Activated CD4-positive, CD25-positive, alpha-beta regulatory T cell treated with anti-CD3 and anti-CD28 coated beads, Interleukin-2, amount 50 U/mL, for 24 hours (primary cell): Measurements from ENCODE around the gene CCL4.
"Not testable (repeated sequence)": the region's sequence is repeated elsewhere in the genome, so short reads cannot be mapped to it uniquely, and the experiment has no call there.

Experiments
- ATAC-seq, 2 donors: fragments of 150-1000 bp; cut with Tn5 transposase; one replicate each; pipeline ENCODE4 v1.10.0; 2021; ENCODE audit warnings: mild to moderate bottlenecking in 1 of 2, moderate library complexity in 1 of 2

CCL4 gene

DNA sequence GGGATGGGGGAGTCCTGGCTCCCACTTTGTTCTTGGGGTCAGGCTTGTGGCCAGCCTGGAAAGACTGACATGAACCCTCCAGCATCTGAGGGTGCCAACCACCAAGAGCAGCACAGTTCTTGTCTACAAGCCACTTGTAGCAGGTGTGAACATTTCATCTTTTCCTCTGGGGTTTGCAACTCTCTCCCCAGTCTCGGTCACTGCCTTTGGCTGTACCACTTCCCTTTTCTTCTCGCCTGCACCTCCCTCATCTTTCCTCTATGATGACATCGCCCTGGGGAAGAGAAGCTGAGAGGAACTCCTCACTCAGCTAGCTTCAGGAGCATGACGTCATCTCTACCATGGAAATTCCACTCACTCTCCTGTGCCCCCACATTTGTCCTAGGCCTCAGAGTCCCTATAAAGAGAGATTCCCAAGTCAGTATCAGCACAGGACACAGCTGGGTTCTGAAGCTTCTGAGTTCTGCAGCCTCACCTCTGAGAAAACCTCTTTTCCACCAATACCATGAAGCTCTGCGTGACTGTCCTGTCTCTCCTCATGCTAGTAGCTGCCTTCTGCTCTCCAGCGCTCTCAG, at the start of gene CCL4:
Gene CCL4 (plus strand): TSS at position 427 of the 575 bp plus-strand sequence. CDS start 79 bp downstream, at position 506.
- peak; percentile 25 to 54 for ATAC-seq

DNA sequence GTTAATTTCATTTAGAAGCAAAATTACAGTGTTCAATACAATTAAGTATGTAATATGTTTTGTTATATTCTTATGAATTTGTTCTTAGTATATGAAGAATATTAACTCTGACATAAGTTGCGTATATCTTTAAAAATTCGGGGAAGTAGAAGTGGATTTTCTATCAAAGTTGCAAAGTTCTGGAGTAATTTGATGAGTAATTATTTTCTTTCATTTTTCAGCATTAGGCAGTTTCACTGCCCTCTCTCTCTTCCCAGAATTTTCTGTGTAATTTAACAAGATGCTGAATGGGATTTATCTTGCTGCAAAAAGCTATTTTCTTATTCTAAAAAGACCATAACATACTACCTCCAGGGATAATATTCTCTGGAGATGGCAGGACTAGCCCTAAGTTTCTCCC, 48.5 kb upstream of the CCL4 start:
- no peak for ATAC-seq

DNA sequence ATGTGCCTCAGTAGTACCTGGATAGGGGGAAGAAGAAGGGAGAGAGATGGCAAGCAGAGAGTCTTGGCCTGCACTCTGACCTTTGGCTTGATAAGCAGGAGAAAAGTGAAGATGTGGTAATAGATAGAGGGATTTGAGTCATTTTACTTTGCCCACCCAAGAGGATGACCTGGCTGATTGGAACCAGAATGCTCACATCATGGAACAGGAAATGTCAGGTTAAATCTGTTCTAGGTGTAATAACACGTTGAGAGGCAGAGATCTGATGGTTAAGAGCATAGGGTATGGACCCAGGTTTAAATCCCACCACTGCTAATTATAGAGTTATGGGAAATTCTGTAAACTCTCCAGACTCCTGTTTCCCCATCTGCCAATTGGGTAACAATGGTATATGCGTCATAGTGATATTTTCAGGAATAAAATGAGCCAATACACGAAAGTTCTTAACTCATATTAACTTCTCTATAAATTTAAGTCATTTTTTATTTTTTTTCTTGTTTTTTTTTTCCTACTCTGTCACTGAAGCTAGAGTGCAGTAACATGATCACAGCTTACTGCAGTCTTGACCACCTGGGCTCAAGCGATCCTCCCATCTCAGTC, 47.6 kb upstream of the CCL4 start:
- no peak for ATAC-seq

DNA sequence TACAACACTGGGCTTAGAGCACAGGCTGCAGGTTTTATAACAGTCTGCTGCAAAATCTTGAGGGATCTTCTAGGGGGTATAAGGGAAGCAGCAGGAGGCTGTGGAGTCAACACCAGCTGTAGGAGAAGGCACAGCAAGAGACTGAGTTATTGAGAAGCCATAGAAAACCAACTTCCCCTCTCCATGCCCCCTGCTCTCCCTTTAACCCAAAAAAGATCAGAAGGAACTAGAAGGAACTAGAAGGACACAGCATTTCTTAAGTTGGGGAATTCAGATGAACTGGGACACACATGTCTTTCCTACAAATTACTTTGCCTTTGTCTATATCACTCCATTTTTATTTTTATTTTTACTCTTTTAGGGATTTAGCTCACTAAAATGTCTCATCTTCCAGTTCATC, 45.7 kb upstream of the CCL4 start:
- no peak for ATAC-seq

DNA sequence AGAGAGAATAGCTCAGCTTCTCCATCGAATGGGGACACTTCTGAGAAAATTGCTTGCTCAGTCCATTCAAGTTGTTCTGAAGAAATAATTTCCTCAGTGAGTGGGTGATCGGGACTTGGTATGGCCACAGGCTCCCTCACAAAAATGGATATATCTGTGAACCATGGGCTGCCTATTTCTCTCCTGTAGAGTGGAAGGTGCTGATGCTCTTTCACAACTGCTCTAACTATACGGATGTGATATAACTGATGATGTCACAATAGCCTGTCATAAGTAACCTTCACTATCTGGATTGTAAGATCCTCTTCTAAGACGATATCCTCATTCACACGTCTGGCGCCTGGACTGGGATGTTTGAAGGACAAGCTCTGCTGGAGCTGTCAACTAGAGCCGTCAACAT, 44.2 kb upstream of the CCL4 start:
- ATAC-seq: no peak

DNA sequence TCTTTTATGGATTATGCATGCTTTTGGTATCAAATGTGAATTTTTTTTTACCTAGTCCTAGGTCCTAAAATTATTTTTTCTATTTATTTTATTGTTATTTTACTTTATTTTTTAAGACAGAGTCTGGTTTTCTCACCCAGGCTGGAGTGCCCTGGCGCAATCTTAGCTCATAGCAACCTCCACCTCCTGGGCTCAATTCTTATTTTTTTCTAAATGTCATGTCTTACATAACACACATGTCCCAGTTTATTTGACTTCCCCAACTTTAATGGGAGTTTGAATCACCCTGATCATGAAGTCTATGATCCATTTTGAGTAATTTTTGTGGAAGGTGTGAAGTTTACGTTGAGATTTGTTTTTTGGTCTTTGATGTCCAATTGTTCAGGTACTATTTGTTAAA, 42.8 kb upstream of the CCL4 start:
- no peak for ATAC-seq

DNA sequence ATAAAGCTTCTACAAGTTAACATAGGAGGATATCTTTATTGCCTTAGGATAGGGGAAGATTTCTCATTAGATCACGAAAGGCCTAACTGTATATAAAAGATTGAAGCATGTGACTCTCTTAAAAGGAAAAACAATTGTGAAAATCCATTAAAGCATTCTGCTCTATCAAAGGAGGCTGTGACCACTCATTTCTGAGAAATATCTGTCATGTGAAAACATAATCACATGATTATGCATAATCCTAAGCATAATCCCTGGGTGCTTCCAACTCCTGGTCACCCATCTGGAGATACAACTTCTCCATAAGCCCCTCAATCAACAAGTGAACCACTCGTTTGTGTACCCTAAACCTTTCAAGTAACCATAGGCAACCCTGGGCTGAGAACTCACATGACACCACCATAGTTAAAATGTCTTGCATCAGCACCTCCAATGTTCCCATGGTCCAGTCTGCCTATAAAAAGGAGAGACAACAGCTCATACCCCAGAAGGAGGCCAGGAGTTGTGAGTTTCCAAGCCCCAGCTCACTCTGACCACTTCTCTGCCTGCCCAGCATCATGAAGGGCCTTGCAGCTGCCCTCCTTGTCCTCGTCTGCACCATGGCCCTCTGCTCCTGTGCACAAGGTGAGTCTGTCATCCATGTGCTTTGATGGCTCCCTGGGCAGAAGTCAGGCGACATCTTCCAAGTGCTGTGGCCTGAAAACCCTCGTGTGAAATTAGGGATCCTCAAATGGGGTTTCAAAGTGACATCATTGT, 39.7 kb upstream of the CCL4 start, which contains the start of gene CCL18:
Gene CCL18 (plus strand): TSS at position 487 of the 756 bp plus-strand sequence. CDS start 71 bp downstream, at position 558.
- no peak for ATAC-seq

DNA sequence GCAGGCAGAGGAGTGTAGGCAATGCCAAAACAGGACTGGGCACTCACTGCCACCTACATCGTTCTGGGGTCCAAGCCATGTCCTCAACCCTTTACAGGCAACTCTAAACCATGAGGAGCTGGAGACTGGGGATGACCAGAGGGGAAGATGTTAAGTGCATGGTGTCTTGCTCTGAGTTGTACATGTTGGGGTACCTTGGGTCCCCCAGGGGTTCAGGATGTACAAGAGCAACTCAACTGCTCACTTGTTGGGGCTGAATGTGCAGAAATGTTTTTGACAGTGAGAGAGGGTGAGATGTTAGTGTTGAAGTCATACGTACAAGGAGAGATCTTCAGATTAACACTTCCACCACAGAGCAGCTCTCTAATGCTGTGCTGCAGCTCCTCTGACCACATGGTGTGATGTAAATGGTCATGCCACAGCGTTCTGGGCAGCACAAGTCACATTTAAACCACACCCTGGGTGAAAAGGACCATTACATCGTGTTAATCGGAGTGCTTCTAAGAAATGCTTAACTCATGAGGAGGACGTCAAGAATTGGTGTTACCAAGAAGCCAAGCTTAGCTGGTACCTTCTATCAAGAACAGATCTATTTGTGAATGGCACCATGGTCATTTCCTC, 37.2 kb upstream of the CCL4 start:
- peak in 1 of 2 donors; percentile 21 for ATAC-seq

DNA sequence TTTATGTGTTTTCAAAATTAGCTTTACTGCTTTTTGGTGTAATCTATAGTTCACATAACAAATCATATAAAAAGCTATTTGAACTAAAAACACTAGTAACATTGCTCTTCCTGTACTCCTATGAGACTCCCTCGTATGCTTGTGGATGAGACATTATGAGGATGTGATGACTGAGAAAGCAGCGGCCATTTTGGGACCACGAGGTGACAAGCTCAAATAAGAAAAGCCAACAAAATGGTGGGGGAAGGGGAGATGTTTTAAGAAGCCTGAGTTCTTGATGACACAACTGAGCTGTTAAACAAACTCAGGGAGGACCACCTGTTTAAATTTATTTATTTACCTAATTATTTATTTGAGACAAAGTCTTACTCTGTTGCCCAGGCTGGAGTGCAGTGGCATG, 35.1 kb upstream of the CCL4 start:
- no peak for ATAC-seq

DNA sequence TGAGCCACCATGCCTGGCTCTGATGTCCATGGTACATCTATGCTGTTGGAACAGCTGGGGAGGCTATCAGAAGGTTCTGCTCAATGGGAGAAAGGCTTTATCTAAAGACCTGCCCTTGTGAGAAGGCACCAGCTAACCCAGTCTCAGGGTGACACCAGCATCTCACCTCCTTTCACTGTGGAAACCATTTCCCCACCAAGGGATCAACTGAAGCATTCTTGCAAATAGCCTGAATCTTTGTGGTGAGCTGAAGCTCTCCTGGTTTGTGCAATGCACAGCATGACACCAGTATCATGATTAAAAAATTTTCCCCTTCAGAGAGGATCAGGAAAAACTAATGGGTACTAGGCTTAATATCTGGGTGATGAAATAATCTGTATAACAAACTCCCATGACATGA, 34.5 kb upstream of the CCL4 start:
- ATAC-seq: no peak

DNA sequence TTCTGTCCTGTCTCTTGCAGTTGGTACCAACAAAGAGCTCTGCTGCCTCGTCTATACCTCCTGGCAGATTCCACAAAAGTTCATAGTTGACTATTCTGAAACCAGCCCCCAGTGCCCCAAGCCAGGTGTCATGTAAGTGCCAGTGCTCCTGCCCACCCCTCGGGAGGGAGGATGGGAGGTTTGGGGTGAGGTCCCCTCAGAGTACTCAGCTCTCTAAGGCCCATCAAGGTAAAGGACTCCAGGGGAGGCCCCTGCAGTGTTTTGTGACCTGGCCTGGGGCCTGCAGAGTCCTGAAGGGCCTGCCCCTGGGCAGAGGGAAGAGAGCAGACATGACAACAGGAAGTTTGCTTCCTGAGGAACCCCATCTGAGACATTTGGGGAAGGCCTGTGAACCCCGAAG, 33.2 kb upstream of the CCL4 start:
- ATAC-seq: no peak

DNA sequence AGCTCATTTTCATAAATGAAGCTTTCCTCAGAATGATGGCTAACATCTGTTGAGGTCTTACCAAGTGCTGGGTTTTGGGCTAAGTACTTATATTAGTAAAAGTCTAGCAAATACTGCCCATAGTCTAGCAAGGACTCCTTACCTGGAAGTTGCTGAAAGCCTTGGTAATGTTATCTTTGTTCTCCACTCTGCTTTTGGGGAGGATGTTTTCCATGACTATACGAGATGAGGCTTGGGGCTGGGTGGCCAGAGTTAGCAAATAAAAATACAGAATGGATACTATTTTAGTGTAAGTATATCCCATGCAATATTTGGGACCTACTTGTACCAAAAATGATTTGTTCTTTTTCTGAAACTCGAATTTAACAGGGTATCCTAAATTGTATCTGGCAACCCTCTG, 31.9 kb upstream of the CCL4 start:
- no peak for ATAC-seq

DNA sequence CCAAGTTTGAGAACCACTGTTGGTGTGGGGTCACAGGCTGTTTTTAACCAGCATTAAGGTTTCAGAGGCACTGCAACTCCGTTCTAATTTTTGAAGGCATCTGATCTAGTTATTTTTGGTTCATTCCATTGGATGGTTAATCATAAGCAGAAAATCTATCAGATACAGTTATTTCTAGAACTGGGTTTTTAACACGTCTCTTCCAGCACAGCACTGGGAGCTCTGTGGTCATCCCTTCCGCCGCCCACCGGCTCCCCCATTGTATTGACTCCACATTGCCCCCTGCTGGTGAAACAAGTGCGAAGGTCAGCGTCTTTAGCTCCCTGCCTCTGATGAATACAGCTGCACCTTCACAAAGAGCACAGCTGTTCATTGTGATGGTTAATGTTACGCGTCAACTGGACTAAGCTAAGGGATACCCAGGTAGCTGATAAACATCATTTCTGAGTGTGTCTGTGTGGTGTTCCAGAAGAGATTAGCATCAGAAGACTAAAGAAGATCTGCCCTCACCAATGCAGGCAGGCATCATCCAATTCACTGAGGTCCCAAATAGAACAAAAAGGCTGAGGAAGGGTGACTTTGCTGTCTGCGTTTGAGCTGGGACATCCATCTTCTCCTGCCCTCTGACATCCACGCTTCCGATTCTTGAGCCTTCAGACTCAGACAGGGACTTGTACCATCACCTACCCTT, 31.1 kb upstream of the CCL4 start:
- ATAC-seq: peak; percentile 40 to 65

DNA sequence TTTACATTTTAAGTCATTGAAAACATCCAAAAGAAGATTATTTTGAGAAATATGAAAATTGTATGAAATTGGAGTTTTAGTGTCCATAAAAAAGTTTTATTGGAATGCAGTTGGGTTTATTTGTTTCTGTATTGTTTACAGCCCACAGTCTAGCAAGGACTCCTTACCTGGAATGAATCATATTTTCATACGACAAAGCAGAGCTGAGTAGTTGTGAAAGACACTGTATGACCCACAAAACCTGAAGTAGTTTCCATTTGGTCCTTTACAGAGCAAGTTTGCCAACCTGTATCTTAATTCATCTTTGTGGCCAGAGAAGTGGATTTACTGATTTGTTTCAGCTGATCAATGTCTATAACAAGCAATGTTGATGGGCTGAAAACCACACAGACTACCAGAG, 29.3 kb upstream of the CCL4 start:
- ATAC-seq: no peak

DNA sequence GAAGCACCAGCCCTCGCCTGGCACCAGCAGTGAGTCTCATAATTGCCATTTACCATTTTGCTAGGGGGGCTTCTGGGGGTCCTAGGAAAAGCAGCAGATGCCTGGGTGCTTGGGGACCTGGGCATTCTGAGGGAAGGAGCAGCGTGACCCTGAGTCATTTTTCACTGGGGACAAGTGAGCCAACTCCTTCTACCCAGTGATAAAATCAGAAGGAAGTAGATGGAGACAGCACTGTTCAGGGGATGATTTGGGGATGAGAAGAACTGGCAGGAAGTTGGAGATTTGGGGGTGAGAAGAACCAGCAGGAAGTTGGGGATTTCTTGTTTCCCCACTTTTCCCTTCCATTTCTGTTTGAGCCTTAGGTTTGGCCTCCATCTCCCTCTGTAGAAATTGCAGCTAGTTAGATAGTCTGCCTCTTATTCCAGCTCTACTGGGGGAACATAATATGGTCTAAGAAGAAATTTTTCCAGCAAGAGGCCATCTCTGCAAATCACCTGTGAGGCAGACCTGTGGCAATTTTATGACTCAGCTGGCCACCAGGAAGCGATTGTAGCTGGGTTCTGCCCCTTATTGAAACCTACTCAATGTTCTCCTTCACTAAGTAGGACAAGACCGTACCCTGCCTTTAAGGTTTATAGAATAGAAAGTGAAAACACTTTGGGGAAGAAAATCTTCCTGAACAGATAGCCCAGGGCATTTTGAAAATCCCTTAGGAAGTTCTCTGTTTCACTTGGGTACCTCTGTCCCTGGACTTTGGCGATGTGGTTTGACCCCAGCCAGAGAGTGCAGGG, 21.8 kb upstream of the CCL4 start:
- ATAC-seq: peak in 1 of 2 donors; percentile 33

DNA sequence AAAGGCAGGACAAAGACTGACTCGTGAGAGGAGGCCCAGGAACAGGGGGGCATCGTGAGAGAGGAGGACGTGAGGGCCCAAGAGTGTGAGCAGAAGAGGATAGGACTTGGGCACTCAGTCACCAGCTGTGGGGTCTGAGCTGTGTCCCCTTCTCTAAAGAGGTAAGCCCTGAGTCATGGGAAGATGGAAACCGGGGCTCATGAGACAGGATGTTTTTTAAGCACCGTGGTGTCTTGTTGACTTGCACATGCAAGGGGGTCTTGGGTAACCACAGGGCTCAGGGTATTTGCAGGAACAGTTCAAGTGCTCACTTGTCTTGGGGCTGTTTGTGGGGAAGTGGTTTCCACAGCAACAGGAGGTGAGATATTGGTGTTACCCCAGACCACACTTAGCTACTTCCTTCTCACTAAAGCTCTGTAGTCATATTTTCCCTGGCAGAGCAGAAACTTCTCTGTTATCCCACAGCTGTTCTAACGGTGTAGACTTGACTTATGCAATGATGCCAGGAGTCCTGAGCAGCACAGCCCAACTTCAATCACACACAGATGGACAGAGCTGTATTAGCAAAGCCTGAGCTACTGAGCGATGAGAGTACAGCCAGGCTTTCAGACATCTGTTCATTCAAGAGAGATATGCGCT, 21.0 kb upstream of the CCL4 start:
- ATAC-seq: peak; percentile 78 to 80

DNA sequence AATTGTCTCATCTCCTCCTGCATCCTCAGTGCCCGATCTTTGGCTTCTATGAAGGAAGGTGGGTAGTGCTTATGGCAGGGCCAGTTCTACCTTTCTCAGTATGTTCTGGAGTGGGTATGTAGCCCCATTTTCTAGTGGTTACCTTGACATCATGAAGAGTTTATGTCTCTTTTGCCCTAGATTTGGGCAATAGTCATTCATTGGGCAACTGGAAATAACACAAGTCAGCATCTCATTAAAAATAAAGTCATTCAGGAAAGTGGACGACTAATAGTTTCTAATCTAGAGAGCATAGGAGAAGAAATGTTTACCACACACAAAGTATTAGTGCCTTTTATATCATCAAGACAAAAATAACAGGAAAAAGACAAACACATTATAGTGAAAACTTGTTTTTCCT, 19.9 kb upstream of the CCL4 start:
- not testable (repeated sequence) for ATAC-seq

DNA sequence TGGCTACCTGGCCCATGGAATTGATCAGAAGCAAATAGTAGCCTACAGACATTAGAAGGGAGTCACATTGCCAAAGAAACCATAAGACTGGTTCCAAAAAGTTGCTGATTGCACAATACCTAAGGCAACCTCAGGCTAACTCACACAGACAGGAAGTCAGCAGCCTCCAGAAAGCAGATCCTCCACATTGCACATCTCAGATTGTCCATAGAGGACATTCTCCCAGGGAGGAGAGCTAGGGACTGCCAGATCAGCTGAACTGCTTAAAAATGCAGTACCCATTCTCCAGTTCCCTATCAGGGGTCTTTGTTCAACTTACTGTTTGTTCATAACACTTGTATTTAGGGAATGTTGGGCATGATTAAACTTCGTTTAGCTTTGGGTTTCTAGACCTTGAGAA, 17.9 kb upstream of the CCL4 start:
- ATAC-seq: no peak

DNA sequence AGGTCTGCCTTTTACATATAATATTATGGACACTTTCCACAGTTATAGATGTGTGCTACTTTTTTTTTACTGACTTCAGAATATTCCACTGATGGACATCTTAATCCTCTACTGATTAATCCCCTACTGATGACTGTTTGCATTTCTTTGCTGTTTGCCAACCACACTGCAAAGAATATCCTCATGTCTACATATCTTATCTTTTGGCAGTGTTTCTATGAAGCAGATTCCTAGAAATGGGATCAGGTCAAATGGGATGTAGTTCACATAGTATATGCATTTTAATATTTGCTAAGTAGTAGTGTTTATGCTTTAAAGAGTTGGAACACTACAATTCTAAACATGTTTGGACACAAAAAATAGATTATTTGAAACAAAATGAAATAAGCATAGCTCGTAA, 16.8 kb upstream of the CCL4 start:
- ATAC-seq: no peak

DNA sequence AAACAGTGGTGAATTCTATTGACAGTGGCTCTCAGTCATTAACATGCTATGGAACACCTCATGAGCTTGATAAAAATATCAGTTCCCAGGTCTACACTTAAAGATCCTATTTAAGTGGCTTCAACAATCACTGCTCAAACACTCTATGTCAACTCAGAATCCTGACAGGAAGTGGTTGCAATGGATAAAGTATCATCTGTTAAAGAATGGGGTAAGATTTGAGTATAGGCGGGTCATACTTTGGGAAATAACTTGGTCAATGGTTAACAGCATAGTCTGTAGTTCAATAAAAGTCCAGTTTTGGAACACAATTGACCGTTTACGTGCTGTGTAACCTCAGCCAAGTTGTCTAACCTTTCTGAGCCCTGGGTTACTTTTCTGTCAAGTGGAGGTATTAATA, 16.2 kb upstream of the CCL4 start:
- not testable (repeated sequence) for ATAC-seq

DNA sequence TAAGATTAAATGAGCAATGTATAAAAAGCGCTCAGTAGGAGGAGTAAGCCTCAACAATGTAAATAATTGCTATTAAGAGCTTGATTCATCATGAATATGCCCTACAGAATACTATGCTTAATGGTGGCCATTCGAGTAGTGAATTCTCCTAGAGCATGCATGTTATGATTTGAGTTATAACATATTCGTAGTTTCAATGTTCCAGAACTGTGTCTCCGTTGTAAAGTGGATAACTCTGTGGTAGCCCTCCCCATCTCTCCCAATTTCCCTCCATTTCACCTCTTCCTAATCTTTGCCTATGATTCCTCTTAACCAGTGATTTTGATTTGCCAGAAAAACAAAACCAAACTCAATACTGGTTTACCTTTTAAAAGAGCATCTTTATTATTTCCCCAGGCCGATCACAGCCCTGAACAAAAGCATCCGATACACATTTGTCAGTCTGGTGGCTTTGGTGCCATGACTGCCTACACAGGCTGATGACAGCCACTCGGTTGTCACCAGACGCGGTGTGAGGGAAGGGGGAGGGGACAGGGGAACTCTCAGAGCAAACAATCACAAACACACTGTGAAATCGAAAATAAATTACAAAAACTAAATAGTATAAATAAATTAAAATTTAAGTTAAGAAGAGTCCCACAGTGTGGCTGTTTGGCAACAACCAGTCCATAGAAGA, 15.6 kb upstream of the CCL4 start:
- not testable (repeated sequence) for ATAC-seq
